Measurements from ENCODE around the gene PLET1. TPM values are rescaled to one million over a fixed set of nuclear protein-coding genes. Genes with fewer than 3 reads are reported as not detected.
A peak's percentile ranks its signal among the peaks of the same experiment; 100 is the strongest.

Gene PLET1
- total and polyA plus RNA-seq, 2 of the 8 experiments (the other 6 are each of a cell fraction or from before 2014, with no cell fraction given) = not detected

- peak; percentile 47 for TF ChIP-seq KDM4A (IDR thresholded peaks at IDR 0.05; ENCODE audit: low read depth, low read length, severe bottlenecking)
Measured at GRCh38 chr11:112280268-112281126, 19.8 kb upstream of the PLET1 start (continued).
